GM23338 (cell line): Measurements from ENCODE around the gene CYP1A2. TPM values are rescaled to one million over a fixed set of nuclear protein-coding genes. Genes with fewer than 3 reads are reported as not detected.

Experiments used
- ATAC-seq: fragments of 200-7000 bp; cut with Tn5 transposase; 3 replicates; pipeline ENCODE4 v1.9.1; 2020
- DNase-seq: peaks from one replicate; pipeline ENCODE4 v3.0.0-alpha.2; 2015; ENCODE audit warnings: low spot score
- H2AFZ ChIP-seq: fragments of 200-600 bp; sonication (generic); 2 replicates; pipeline ENCODE4 v1.8.0; 2016; ENCODE audit warnings: antibody characterized with exemption, mild to moderate bottlenecking, moderate library complexity
- H3F3A ChIP-seq: fragments of 200-600 bp; sonication (generic); replicated peaks from 2 replicates; pipeline ENCODE4 v1.8.0; 2017; ENCODE audit warnings: antibody characterized with exemption, mixed run types, low read depth
- H3K27ac ChIP-seq: fragments of 200-600 bp; sonication (generic); 2 replicates; pipeline ENCODE4 v1.6.1; 2016; ENCODE audit warnings: low read depth
- H3K27me3 ChIP-seq: fragments of 200-600 bp; sonication (generic); 2 replicates; pipeline ENCODE4 v1.8.0; 2016; ENCODE audit warnings: mild to moderate bottlenecking, mixed run types, moderate library complexity; ENCODE audit not compliant: insufficient read depth
- H3K36me3 ChIP-seq: fragments of 200-600 bp; sonication (generic); 2 replicates; pipeline ENCODE4 v1.8.0; 2016; ENCODE audit warnings: mild to moderate bottlenecking; ENCODE audit not compliant: insufficient read depth
- H3K4me1 ChIP-seq: fragments of 200-600 bp; sonication (generic); 2 replicates; pipeline ENCODE4 v1.8.0; 2016; ENCODE audit warnings: mild to moderate bottlenecking, moderate library complexity; ENCODE audit not compliant: insufficient read depth
- H3K4me2 ChIP-seq: fragments of 200-600 bp; sonication (generic); 2 replicates; pipeline ENCODE4 v1.7.1; 2017; ENCODE audit warnings: mixed run types
- H3K4me3 ChIP-seq: fragments of 200-600 bp; sonication (generic); 2 replicates; pipeline ENCODE4 v1.6.1; 2016; ENCODE audit warnings: mixed run types
- H3K79me2 ChIP-seq: fragments of 200-600 bp; sonication (generic); replicated peaks from 2 replicates; pipeline ENCODE4 v1.8.0; 2017; ENCODE audit warnings: mild to moderate bottlenecking; ENCODE audit not compliant: insufficient read depth
- H3K9me2 ChIP-seq: fragments of 200-600 bp; sonication (generic); 2 replicates; pipeline ENCODE4 v1.8.0; 2017; ENCODE audit not compliant: insufficient read depth
- H4K20me1 ChIP-seq: fragments of 200-600 bp; sonication (generic); replicated peaks from 2 replicates; pipeline ENCODE4 v1.8.0; 2017; ENCODE audit warnings: mild to moderate bottlenecking; ENCODE audit not compliant: insufficient read depth
- H3K27ac Mint-ChIP-seq: 2 replicates; pipeline ENCODE4 v1.8.0; 2020; ENCODE audit warnings: inconsistent platforms, mild to moderate bottlenecking, moderate library complexity, mixed read lengths
- H3K27me3 Mint-ChIP-seq: 3 replicates; pipeline ENCODE4 v1.8.0; 2022; ENCODE audit warnings: low read depth, mild to moderate bottlenecking, moderate library complexity, mixed read lengths, inconsistent platforms; ENCODE audit not compliant: insufficient read depth, poor library complexity
- H3K36me3 Mint-ChIP-seq: 3 replicates; pipeline ENCODE4 v1.8.0; 2021; ENCODE audit warnings: low read depth, mild to moderate bottlenecking, inconsistent platforms, moderate library complexity, mixed read lengths
- H3K4me1 Mint-ChIP-seq: 3 replicates; pipeline ENCODE4 v1.8.0; 2020; ENCODE audit warnings: mild to moderate bottlenecking, inconsistent platforms, mixed read lengths
- H3K4me3 Mint-ChIP-seq: 3 replicates; pipeline ENCODE4 v1.8.0; 2021; ENCODE audit warnings: moderate library complexity, mild to moderate bottlenecking, inconsistent platforms, mixed read lengths
- H3K9me3 Mint-ChIP-seq: 3 replicates; pipeline ENCODE4 v1.8.0; 2020; ENCODE audit warnings: moderate library complexity, mild to moderate bottlenecking, inconsistent platforms, mixed read lengths
- CREB1 ChIP-seq: fragments of 250-450 bp; sonication (Bioruptor Pico); IDR thresholded peaks from 2 replicates; pipeline ENCODE4 v1.5.0; 2020; ENCODE audit warnings: low read depth, mild to moderate bottlenecking, moderate library complexity
- CTCF ChIP-seq, 2 experiments: fragments of 200-600 bp in 1 of 2; sonication (generic) in 1 of 2; conservative IDR thresholded peaks; 2 replicates each; pipeline versions ENCODE4 v1.5.1 to v1.6.1; 2016 to 2017; ENCODE audit warnings: antibody characterized with exemption in 2 of 2, low read depth in 2 of 2, mild to moderate bottlenecking in 2 of 2, moderate library complexity in 1 of 2
- ETS1 ChIP-seq: IDR thresholded peaks from 2 replicates; pipeline ENCODE4 v1.6.1; 2016; ENCODE audit warnings: antibody characterized with exemption
- JUNB ChIP-seq: IDR thresholded peaks from one replicate; pipeline ENCODE4 v1.6.1; 2016; ENCODE audit warnings: antibody characterized with exemption; ENCODE audit not compliant: unreplicated experiment
- STAT1 ChIP-seq: IDR thresholded peaks from one replicate; pipeline ENCODE4 v1.6.1; 2016; ENCODE audit warnings: antibody characterized with exemption; ENCODE audit not compliant: unreplicated experiment
- ZNF462 ChIP-seq: fragments of 250-450 bp; sonication (Bioruptor Pico); IDR thresholded peaks from 2 replicates; pipeline ENCODE4 v1.5.0; 2020; ENCODE audit warnings: mild to moderate bottlenecking, moderate library complexity
- polyA plus RNA-seq: library from polyadenylated mRNA; unstranded; fragments of >200 nt; fragmentation: Nextera tagmentation; extraction: Ambion mirVana; gene quantifications from 2 replicates; pipeline ENCODE4 v1.2.1, GENCODE V29; 2016
- total RNA-seq: library from RNA; depleted of rRNA; stranded (reverse); fragments of >200 nt; shearing (Covaris generic); gene quantifications from 2 replicates; pipeline ENCODE4 v1.2.3, GENCODE V29; 2014

Gene CYP1A2
- total and polyA plus RNA-seq, 2 experiments from 2014 or later, result not detected

- no peak for TF ChIP-seq ZNF462
Measured at GRCh38 chr15:74794248-74794969, 45.8 kb downstream of the CYP1A2 start (continued).

GRCh38 chr15:74794970-74795349, 46.3 kb downstream of the CYP1A2 start:
- Histone ChIP-seq H3K79me2 (peaks cover 12% of the 10 kb centered on the region), H3K27ac (no peak overlapping the region), H3K4me2 (no peak overlapping the region), H3F3A (no peaks in the 10 kb centered on the region), H3K27me3 (no peaks in the 10 kb centered on the region), H3K9me2 (no peaks in the 10 kb centered on the region), H3K4me3 (no peak overlapping the region), H3K4me1 (no peaks in the 10 kb centered on the region; the same call in 1 of the 2 replicates), H3K36me3 (no peaks in the 10 kb centered on the region; the same call in 1 of the 2 replicates), H4K20me1 (peaks cover 24% of the 10 kb centered on the region), H2AFZ (no peak overlapping the region)
- Mint-ChIP-seq H3K9me3 (no peaks in the 10 kb centered on the region), H3K27ac (no peak overlapping the region), H3K4me1 (peaks cover 9% of the 10 kb centered on the region), H3K4me3 (no peak overlapping the region), H3K27me3 (peaks cover 12% of the 10 kb centered on the region), H3K36me3 (no peaks in the 10 kb centered on the region)
- DNase-seq (no peak), ATAC-seq (no peak)
- TF ChIP-seq CREB1 (CRISPR knock-in tag) (no peak), ETS1 (no peak), STAT1 (no peak), CTCF (conservative IDR thresholded peaks at IDR 0.05; ENCODE audit: low read depth in 2 of 2) (no peak), JUNB (no peak)
